Adrenal gland (tissue), 12 donors: ENCODE data around the gene ACOT11. TPM values are rescaled to one million over a fixed set of nuclear protein-coding genes. Genes with fewer than 3 reads are reported as not detected.
"Not testable (repeated sequence)": the region's sequence is repeated elsewhere in the genome, so short reads cannot be mapped to it uniquely, and the experiment has no call there.

ENCODE experiments used
- DNase-seq, 7 donors: peaks; one replicate each; pipeline ENCODE4 v3.0.0-alpha.2; 2019 to 2020
- H3K27ac ChIP-seq, 5 donors: fragments of 200-600 bp; sonication (generic) in 4 of 5; 1 replicate in 3 of 5; 2 replicates in 2 of 5; pipeline versions ENCODE4 v1.5.1 to v1.8.0; 2016 to 2020; ENCODE audit warnings: mild to moderate bottlenecking in 1 of 5
- H3K27me3 ChIP-seq: fragments of 200-600 bp; 2 replicates; pipeline ENCODE4 v1.8.0; 2021
- H3K36me3 ChIP-seq, 2 donors: fragments of 200-600 bp; replicated peaks in 1 of 2; 1 replicate in 1 of 2; 2 replicates in 1 of 2; pipeline versions ENCODE4 v1.5.1 to v1.8.0; 2018 to 2022
- H3K4me1 ChIP-seq, 2 donors: fragments of 200-600 bp; replicated peaks in 1 of 2; 1 replicate in 1 of 2; 2 replicates in 1 of 2; pipeline versions ENCODE4 v1.5.1 to v1.8.0; 2018 to 2021
- H3K4me3 ChIP-seq, 4 donors: fragments of 200-600 bp; sonication (generic) in 3 of 4; one replicate each; pipeline ENCODE4 v1.5.1; 2016 to 2018
- H3K9me3 ChIP-seq, 3 donors: fragments of 200-600 bp; sonication (generic) in 1 of 3; replicated peaks in 1 of 3; 1 replicate in 2 of 3; 2 replicates in 1 of 3; pipeline versions ENCODE4 v1.5.1 to v1.8.0; 2016 to 2021
- POLR2A ChIP-seq, 2 donors: fragments of 450-650 bp; IDR thresholded peaks; one replicate each; pipeline ENCODE4 v1.6.1; 2017; ENCODE audit warnings: antibody characterized with exemption in 2 of 2, mild to moderate bottlenecking in 2 of 2, moderate library complexity in 1 of 2
- WGBS, 4 donors: extraction: QIAGEN DNeasy Blood & Tissue Kit in 2 of 4; methylation state at CpG; one replicate each; pipeline versions ENCODE4 v1.1.5 to v1.1.7; 2013 to 2017; 5-methylcytosine and 5-hydroxymethylcytosine counted together
- intact Hi-C, 2 donors: fragments of 100-400 bp; cut with DNase I; formaldehyde crosslinking; loops; one replicate each; pipeline versions ENCODE4 v1.14.1 to v1.15.0; 2022 to 2023
- polyA plus RNA-seq, 3 donors: library from polyadenylated mRNA; stranded (reverse); fragments of 200-250 nt in 2 of 3; fragments of 350-450 nt in 1 of 3; fragmentation: Illumina TruSeq in 1 of 3; extraction: RNeasy Lipid Tissue Mini Kit (QIAGEN cat#74804) in 1 of 3; gene quantifications; one replicate each; pipeline ENCODE4 v1.2.3, GENCODE V29; 2013 to 2014
- total RNA-seq, 9 donors: library from RNA; depleted of rRNA in 4 of 9; stranded (reverse); fragments of >200 nt in 4 of 9; fragments of 120-200 nt in 1 of 9; fragmentation: NEBNext Ultra II Directional in 1 of 9; extraction: Animal tissue kit (Norgen Biotek cat#: 25700) in 1 of 9; gene quantifications; one replicate each; pipeline versions ENCODE4 v1.1.0 to v1.2.4, GENCODE V29; 2013 to 2023
- TF ChIP-seq, protein P1 (sequence below), 6 experiments: fragments of 450-650 bp in 4 of 6; fragments of 200-600 bp in 2 of 6; sonication (generic) in 1 of 6; IDR thresholded peaks; 1 replicate in 5 of 6; 2 replicates in 1 of 6; pipeline versions ENCODE4 v1.5.1 to v1.8.0; 2016 to 2021; ENCODE audit warnings: antibody characterized with exemption in 6 of 6, mild to moderate bottlenecking in 2 of 6, moderate library complexity in 1 of 6
- donor health status: healthy with polysubstance abuse.
- donor health status: Bipolar disorder and iron deficiency.
- donor health status: DM: yes; HTN: yes; CAD: no.
- donor health status: DM: no; HTN: no; CAD: no.
- donor health status: DM: no; HTN: no; CAD: no.
- donor health status: DM: yes; HTN: yes; CAD: no.

The ACOT11 gene
- total and polyA plus RNA-seq, 12 donors, result 1.6 to 12.7 (median 9.1) TPM

DNA sequence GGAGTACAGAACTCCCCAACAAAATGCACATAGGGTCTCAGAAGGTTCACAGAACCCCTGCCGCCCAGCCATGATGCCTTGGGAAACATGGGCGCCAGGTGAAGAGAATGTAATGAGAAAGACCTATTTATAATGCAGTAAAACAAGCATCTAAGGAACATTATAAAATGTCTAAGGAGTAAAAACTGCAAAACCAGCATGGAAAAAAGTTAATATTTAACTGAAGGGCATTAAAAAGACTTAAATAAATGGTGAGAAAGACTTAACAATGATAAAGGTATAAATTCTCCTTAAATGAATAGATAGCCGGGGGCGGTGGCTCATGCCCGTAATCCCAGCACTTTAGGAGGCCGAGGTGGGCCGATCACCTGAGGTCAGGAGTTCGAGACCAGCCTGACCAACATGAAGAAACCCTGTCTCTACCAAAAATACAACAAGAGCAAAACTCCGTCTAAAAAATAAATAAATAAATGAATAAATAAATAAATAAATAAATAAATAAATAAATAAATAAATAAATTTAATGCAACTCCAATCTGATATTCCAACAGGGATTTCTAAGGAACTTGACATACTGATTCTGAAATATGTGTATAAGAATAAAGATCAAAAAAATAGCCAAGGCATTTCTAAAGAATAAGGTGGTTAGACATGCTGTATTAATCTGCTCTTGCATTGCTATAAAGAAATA is 27.3 kb upstream of the ACOT11 start:
- Histone ChIP-seq H3K27me3 (no peaks in the 10 kb centered on the region), H3K36me3 (no peaks in the 10 kb centered on the region), H3K4me3 (no peak overlapping the region), H3K9me3 (no peaks in the 10 kb centered on the region), H3K4me1 (no peaks in the 10 kb centered on the region), H3K27ac (no peak overlapping the region)
- no peak for DNase-seq
- intact Hi-C loops, result no loop called here
- WGBS, 4 donors, result 88 to 92% (median 92%) methylated on average over 9 of the region's 9 CpGs
- no peak for TF ChIP-seq POLR2A (IDR thresholded peaks at IDR 0.05)
- TF ChIP-seq, protein P1, sequence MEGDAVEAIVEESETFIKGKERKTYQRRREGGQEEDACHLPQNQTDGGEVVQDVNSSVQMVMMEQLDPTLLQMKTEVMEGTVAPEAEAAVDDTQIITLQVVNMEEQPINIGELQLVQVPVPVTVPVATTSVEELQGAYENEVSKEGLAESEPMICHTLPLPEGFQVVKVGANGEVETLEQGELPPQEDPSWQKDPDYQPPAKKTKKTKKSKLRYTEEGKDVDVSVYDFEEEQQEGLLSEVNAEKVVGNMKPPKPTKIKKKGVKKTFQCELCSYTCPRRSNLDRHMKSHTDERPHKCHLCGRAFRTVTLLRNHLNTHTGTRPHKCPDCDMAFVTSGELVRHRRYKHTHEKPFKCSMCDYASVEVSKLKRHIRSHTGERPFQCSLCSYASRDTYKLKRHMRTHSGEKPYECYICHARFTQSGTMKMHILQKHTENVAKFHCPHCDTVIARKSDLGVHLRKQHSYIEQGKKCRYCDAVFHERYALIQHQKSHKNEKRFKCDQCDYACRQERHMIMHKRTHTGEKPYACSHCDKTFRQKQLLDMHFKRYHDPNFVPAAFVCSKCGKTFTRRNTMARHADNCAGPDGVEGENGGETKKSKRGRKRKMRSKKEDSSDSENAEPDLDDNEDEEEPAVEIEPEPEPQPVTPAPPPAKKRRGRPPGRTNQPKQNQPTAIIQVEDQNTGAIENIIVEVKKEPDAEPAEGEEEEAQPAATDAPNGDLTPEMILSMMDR (IDR thresholded peaks at IDR 0.05), result no peak

DNA sequence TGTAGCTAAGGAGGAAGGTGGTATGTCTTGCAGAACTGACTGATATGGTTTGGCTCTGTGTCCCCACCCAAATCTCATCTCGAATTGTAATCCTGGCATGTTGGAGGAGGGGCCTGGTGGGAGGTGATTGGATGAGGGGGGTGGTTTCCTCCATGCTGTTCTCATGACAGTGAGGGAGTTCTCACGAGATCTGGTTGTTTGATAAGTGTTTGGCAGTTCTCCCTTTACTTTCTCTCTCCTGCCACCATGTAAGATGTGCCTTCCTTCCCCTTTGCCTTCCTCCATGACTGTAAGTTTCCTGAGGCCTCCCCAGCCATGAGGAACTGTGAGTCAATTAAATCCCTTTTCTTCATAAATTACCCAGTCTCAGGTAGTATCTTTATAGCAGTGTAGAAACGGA is 21.5 kb upstream of the ACOT11 start:
- H3K4me3 ChIP-seq, H3K36me3 ChIP-seq, H3K27me3 ChIP-seq, H3K4me1 ChIP-seq, intact Hi-C loops, DNase-seq, H3K27ac ChIP-seq, H3K9me3 ChIP-seq: not testable (repeated sequence)
- WGBS, 4 donors, result 72 to 82% (median 80%) methylated on average over 3 of the region's 3 CpGs

DNA sequence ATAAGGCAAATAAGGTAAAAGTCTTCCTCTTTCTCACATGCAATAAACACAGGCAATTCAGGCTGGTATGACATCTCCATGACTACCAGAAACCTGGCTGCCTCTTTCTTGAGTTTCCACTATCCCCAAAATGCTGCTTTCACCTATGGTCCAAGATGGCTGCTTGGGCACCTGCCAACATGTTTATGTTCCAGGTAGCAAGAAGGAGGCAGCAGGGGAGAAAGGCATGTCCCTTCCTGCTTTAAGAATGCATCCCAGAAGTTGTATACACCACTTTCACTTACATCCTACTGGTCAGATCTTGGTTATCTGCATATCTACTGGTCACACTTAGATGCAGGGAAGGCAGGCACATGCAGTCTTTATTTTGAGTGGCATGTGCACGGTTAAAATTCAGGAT is 19.4 kb upstream of the ACOT11 start:
- Histone ChIP-seq H3K4me3 (no peak overlapping the region), H3K36me3 (no peaks in the 10 kb centered on the region), H3K4me1 (no peaks in the 10 kb centered on the region), H3K27me3 (no peaks in the 10 kb centered on the region), H3K27ac (no peak overlapping the region), H3K9me3 (no peaks in the 10 kb centered on the region)
- TF ChIP-seq, protein P1 (IDR thresholded peaks at IDR 0.05), result no peak
- no peak for TF ChIP-seq POLR2A (IDR thresholded peaks at IDR 0.05)
- WGBS, 4 donors, result 65 to 93% (median 68%) methylated on average over 1 of the region's 1 CpG
- intact Hi-C loops, result no loop called here
- no peak for DNase-seq

DNA sequence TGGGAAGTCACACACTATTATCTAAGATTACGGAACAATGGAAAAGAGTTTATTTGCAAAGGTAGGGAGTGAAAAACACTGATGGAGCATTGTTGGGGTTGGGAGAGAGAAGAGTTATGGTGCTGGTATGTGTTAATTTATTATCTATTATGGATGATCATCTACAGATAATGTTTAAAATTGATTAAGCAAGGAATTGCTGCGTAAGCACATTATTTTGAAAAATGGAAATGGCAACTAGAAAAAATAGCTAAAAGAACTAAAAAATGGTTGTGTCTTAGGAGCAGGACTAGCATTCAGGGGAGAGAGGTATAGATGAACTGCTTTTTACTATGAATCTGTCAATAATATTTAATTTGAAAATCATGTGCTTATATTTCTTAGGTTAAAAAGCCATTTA is 16.0 kb upstream of the ACOT11 start:
- Histone ChIP-seq H3K9me3 (no peaks in the 10 kb centered on the region), H3K27ac (no peak overlapping the region), H3K4me3 (no peak overlapping the region), H3K27me3 (no peaks in the 10 kb centered on the region), H3K36me3 (no peaks in the 10 kb centered on the region), H3K4me1 (no peaks in the 10 kb centered on the region)
- no peak for DNase-seq
- WGBS, 4 donors, result 82 to 93% (median 89%) methylated on average over 2 of the region's 2 CpGs
- intact Hi-C loops, result no loop called here
- TF ChIP-seq, protein P1 (IDR thresholded peaks at IDR 0.05), result no peak
- TF ChIP-seq POLR2A (IDR thresholded peaks at IDR 0.05), result no peak

DNA sequence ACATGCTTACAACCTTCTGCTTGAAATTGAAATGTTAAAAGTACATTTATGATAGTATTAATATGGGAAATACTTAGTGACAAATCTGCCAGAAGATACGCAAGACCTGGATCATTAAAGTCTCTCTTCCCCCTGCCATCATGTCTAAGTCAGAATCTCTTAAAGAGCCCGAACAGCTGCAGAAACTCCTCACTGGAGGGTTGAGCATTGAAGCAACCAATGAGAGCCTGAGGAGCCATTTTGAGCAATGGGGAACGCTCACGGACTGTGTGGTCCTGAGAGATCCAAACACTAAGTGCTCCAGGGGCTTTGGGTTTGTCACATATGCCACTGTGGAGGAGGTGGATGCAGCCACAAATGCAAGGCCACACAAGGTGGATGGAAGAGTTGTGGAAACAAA is 11.4 kb upstream of the ACOT11 start:
- H3K9me3 ChIP-seq, H3K36me3 ChIP-seq, DNase-seq, H3K4me1 ChIP-seq, intact Hi-C loops, H3K4me3 ChIP-seq, H3K27me3 ChIP-seq, H3K27ac ChIP-seq: not testable (repeated sequence)
- 81 to 93% (median 85%) methylated on average over 4 of the region's 4 CpGs for WGBS, 4 donors
